Measurements from ENCODE around the gene SPTBN1. TPM values are rescaled to one million over a fixed set of nuclear protein-coding genes. Genes with fewer than 3 reads are reported as not detected.

The SPTBN1 gene
- total and polyA plus RNA-seq, 2 of the 13 experiments (the other 11 are each of a cell fraction or from before 2014, with no cell fraction given), result 123 to 299 TPM

DNA sequence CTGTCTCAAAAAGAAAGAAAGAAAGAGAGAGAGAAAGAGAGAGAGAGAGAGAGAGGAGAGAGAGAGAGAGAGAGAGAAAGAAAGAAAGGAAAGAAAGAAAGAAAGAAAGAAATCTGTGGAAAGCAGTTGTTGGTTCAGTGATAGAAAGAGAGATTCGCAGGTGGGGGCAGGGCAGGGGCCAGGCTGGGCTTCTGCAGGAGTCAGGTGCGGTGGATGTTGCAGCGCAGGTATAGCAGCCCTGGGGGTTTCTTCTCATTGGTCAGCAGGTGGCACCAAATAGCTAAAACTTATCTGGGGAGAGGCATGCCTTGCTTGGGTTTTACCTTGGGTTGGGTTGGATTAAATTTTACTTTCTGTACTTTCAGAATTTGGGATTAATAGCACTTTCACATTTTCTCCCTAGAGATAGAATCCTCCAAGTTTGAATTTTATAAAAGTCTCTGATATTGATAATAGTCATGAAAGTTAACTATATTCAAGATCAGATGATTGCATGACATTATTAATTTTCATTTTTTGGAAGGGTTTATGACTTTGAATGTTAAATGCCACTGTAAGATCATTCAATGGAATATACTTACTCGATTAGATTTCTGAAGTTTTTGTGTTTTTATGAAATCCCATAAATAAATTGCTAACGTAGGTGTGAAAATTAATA lies 66.6 kb downstream of the SPTBN1 start (continued):
- TF ChIP-seq SOX13 (IDR thresholded peaks at IDR 0.05) (no peak), SOX13 (CRISPR knock-in tag; conservative IDR thresholded peaks at IDR 0.05 in 1 of 2, IDR thresholded peaks at IDR 0.05 in 1 of 2) (0 out of 4 replicates have a peak, but pooled peaks of 1 of the 2 experiments have one; percentile 12), SSRP1 (CRISPR knock-in tag; IDR thresholded peaks at IDR 0.05) (no peak), PCBP2 (optimal IDR thresholded peaks at IDR 0.05; ENCODE audit: low read depth, low read length, poor library complexity, severe bottlenecking) (no peak), RFXAP (CRISPR knock-in tag; IDR thresholded peaks at IDR 0.05; ENCODE audit: borderline replicate concordance) (no peak), IRF2 (CRISPR knock-in tag; IDR thresholded peaks at IDR 0.05) (peak; percentile 61; the same call in 1 of the 2 replicates), KLF16 (CRISPR knock-in tag; IDR thresholded peaks at IDR 0.05) (peak in 1 of 2 experiments; percentile 50; a peak in 1 of 4 replicates), CAMTA2 (CRISPR knock-in tag; IDR thresholded peaks at IDR 0.05; ENCODE audit: borderline replicate concordance) (no peak), ONECUT2 (CRISPR knock-in tag; IDR thresholded peaks at IDR 0.05) (no peak), SIX4 (CRISPR knock-in tag; IDR thresholded peaks at IDR 0.05) (0 out of 2 replicates have a peak, but pooled peaks have one; percentile 12), SAP130 (CRISPR knock-in tag; IDR thresholded peaks at IDR 0.05; ENCODE audit: low read depth) (peak; percentile 32), ZNF678 (CRISPR knock-in tag; IDR thresholded peaks at IDR 0.05) (no peak), ARNTL (CRISPR knock-in tag; IDR thresholded peaks at IDR 0.05) (no peak)
- TF ChIP-seq, protein P1, sequence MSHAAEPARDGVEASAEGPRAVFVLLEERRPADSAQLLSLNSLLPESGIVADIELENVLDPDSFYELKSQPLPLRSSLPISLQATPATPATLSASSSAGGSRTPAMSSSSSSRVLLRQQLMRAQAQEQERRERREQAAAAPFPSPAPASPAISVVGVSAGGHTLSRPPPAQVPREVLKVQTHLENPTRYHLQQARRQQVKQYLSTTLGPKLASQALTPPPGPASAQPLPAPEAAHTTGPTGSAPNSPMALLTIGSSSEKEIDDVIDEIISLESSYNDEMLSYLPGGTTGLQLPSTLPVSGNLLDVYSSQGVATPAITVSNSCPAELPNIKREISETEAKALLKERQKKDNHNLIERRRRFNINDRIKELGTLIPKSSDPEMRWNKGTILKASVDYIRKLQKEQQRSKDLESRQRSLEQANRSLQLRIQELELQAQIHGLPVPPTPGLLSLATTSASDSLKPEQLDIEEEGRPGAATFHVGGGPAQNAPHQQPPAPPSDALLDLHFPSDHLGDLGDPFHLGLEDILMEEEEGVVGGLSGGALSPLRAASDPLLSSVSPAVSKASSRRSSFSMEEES (CRISPR knock-in tag; IDR thresholded peaks at IDR 0.05), result no peak
- TF ChIP-seq, protein P2, sequence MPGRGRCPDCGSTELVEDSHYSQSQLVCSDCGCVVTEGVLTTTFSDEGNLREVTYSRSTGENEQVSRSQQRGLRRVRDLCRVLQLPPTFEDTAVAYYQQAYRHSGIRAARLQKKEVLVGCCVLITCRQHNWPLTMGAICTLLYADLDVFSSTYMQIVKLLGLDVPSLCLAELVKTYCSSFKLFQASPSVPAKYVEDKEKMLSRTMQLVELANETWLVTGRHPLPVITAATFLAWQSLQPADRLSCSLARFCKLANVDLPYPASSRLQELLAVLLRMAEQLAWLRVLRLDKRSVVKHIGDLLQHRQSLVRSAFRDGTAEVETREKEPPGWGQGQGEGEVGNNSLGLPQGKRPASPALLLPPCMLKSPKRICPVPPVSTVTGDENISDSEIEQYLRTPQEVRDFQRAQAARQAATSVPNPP (CRISPR knock-in tag; IDR thresholded peaks at IDR 0.05), result no peak
- TF ChIP-seq, protein P3, sequence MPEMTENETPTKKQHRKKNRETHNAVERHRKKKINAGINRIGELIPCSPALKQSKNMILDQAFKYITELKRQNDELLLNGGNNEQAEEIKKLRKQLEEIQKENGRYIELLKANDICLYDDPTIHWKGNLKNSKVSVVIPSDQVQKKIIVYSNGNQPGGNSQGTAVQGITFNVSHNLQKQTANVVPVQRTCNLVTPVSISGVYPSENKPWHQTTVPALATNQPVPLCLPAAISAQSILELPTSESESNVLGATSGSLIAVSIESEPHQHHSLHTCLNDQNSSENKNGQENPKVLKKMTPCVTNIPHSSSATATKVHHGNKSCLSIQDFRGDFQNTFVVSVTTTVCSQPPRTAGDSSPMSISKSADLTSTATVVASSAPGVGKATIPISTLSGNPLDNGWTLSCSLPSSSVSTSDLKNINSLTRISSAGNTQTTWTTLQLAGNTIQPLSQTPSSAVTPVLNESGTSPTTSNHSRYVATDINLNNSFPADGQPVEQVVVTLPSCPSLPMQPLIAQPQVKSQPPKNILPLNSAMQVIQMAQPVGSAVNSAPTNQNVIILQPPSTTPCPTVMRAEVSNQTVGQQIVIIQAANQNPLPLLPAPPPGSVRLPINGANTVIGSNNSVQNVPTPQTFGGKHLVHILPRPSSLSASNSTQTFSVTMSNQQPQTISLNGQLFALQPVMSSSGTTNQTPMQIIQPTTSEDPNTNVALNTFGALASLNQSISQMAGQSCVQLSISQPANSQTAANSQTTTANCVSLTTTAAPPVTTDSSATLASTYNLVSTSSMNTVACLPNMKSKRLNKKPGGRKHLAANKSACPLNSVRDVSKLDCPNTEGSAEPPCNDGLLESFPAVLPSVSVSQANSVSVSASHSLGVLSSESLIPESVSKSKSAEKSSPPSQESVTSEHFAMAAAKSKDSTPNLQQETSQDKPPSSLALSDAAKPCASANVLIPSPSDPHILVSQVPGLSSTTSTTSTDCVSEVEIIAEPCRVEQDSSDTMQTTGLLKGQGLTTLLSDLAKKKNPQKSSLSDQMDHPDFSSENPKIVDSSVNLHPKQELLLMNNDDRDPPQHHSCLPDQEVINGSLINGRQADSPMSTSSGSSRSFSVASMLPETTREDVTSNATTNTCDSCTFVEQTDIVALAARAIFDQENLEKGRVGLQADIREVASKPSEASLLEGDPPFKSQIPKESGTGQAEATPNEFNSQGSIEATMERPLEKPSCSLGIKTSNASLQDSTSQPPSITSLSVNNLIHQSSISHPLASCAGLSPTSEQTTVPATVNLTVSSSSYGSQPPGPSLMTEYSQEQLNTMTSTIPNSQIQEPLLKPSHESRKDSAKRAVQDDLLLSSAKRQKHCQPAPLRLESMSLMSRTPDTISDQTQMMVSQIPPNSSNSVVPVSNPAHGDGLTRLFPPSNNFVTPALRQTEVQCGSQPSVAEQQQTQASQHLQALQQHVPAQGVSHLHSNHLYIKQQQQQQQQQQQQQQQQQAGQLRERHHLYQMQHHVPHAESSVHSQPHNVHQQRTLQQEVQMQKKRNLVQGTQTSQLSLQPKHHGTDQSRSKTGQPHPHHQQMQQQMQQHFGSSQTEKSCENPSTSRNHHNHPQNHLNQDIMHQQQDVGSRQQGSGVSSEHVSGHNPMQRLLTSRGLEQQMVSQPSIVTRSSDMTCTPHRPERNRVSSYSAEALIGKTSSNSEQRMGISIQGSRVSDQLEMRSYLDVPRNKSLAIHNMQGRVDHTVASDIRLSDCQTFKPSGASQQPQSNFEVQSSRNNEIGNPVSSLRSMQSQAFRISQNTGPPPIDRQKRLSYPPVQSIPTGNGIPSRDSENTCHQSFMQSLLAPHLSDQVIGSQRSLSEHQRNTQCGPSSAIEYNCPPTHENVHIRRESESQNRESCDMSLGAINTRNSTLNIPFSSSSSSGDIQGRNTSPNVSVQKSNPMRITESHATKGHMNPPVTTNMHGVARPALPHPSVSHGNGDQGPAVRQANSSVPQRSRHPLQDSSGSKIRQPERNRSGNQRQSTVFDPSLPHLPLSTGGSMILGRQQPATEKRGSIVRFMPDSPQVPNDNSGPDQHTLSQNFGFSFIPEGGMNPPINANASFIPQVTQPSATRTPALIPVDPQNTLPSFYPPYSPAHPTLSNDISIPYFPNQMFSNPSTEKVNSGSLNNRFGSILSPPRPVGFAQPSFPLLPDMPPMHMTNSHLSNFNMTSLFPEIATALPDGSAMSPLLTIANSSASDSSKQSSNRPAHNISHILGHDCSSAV (CRISPR knock-in tag; IDR thresholded peaks at IDR 0.05; ENCODE audit: borderline replicate concordance), result no peak
- TF ChIP-seq, protein P4, sequence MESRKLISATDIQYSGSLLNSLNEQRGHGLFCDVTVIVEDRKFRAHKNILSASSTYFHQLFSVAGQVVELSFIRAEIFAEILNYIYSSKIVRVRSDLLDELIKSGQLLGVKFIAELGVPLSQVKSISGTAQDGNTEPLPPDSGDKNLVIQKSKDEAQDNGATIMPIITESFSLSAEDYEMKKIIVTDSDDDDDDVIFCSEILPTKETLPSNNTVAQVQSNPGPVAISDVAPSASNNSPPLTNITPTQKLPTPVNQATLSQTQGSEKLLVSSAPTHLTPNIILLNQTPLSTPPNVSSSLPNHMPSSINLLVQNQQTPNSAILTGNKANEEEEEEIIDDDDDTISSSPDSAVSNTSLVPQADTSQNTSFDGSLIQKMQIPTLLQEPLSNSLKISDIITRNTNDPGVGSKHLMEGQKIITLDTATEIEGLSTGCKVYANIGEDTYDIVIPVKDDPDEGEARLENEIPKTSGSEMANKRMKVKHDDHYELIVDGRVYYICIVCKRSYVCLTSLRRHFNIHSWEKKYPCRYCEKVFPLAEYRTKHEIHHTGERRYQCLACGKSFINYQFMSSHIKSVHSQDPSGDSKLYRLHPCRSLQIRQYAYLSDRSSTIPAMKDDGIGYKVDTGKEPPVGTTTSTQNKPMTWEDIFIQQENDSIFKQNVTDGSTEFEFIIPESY (CRISPR knock-in tag; IDR thresholded peaks at IDR 0.05), result peak; percentile 66
